Osteoblast (primary cell): ENCODE data around the gene FGF14. TPM values are rescaled to one million over a fixed set of nuclear protein-coding genes. Genes with fewer than 3 reads are reported as not detected.

Experiments
- DNase-seq: peaks from one replicate; pipeline ENCODE4 v3.0.0; 2011; ENCODE audit warnings: low spot score, mixed read lengths; ENCODE audit not compliant: insufficient read length; ENCODE audit errors: missing footprints
- H2AFZ ChIP-seq: 2 replicates; pipeline ENCODE4 v1.6.0; 2011; ENCODE audit warnings: mild to moderate bottlenecking, low read length
- H3K27ac ChIP-seq: 2 replicates; pipeline ENCODE4 v1.5.1; 2011; ENCODE audit warnings: mild to moderate bottlenecking, low read depth, low read length, moderate library complexity
- H3K27me3 ChIP-seq: 2 replicates; pipeline ENCODE4 v1.6.0; 2012; ENCODE audit warnings: mild to moderate bottlenecking, control low read depth, inconsistent platforms, low read length, moderate library complexity; ENCODE audit not compliant: insufficient read depth
- H3K36me3 ChIP-seq: 2 replicates; pipeline ENCODE4 v1.5.1; 2011; ENCODE audit warnings: mild to moderate bottlenecking, low read length, control low read depth, moderate library complexity; ENCODE audit not compliant: insufficient read depth
- H3K4me1 ChIP-seq: 2 replicates; pipeline ENCODE4 v1.5.1; 2011; ENCODE audit warnings: mild to moderate bottlenecking, low read length, control low read depth, moderate library complexity; ENCODE audit not compliant: insufficient read depth
- H3K4me2 ChIP-seq: 2 replicates; pipeline ENCODE4 v1.6.0; 2011; ENCODE audit warnings: mild to moderate bottlenecking, low read length; ENCODE audit not compliant: insufficient read depth
- H3K4me3 ChIP-seq: fragments of 200-600 bp; sonication (generic); 3 replicates; pipeline ENCODE4 v1.5.1; 2012; ENCODE audit warnings: mild to moderate bottlenecking, low read length, inconsistent platforms; ENCODE audit not compliant: insufficient read depth
- H3K79me2 ChIP-seq: 2 replicates; pipeline ENCODE4 v1.6.0; 2012; ENCODE audit warnings: mild to moderate bottlenecking, low read length, control low read depth, inconsistent platforms; ENCODE audit not compliant: insufficient read depth
- H3K9me3 ChIP-seq: 2 replicates; pipeline ENCODE4 v1.5.1; 2011; ENCODE audit warnings: low read depth, low read length, control low read depth
- H4K20me1 ChIP-seq: 2 replicates; pipeline ENCODE4 v1.6.0; 2012; ENCODE audit warnings: mild to moderate bottlenecking, low read length, control low read depth; ENCODE audit not compliant: insufficient read depth
- CTCF ChIP-seq: IDR thresholded peaks from 2 replicates; pipeline ENCODE4 v1.5.1; 2011; ENCODE audit warnings: mild to moderate bottlenecking, low read depth, low read length, moderate library complexity; ENCODE audit errors: extremely low read depth
- total RNA-seq: library from RNA; depleted of rRNA; stranded (reverse); fragments of >200 nt; gene quantifications from 2 replicates; pipeline ENCODE4 v1.2.3, GENCODE V29; 2012

FGF14 gene
- total RNA-seq, 1 donor: under 0.01 TPM

GRCh38 chr13:102182170-102182569 lies 219.7 kb downstream of the FGF14 start:
- H3K27ac ChIP-seq: no peak overlapping the region
- H3K4me1 ChIP-seq: no peaks in the 10 kb centered on the region
- no peaks in the 10 kb centered on the region for H3K27me3 ChIP-seq
- no peak for DNase-seq
- no peak overlapping the region for H3K4me2 ChIP-seq
- H3K9me3 ChIP-seq: no peaks in the 10 kb centered on the region
- H2AFZ ChIP-seq: no peak overlapping the region
- H3K79me2 ChIP-seq: no peaks in the 10 kb centered on the region
- no peaks in the 10 kb centered on the region for H3K36me3 ChIP-seq
- H3K4me3 ChIP-seq: no peak overlapping the region
- no peaks in the 10 kb centered on the region for H4K20me1 ChIP-seq
- no peak for TF ChIP-seq CTCF

DNA sequence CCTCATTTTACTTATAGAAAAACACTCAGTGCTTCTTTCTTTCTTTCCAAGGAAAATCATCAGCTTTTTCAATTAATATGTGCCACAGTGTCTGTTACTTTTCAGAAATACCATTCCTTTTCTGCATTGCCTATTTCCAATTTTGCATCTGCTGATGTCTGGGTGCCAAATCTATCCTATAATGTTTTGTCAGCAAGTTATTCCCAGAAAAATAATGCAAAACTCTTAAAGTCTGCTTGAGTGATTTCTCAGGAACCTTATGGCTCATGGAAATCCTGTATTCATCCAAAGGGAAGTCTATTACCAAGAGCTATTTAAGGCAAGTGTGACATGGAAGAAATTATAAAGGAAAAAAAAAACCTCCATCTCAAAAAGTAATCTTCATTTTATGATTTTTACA lies 224.4 kb downstream of the FGF14 start:
- Histone ChIP-seq H3K27ac (no peak overlapping the region), H3K4me3 (no peak overlapping the region), H3K36me3 (no peaks in the 10 kb centered on the region), H3K4me2 (no peak overlapping the region), H3K27me3 (no peaks in the 10 kb centered on the region), H3K4me1 (no peaks in the 10 kb centered on the region), H3K9me3 (no peaks in the 10 kb centered on the region), H2AFZ (no peak overlapping the region), H3K79me2 (no peaks in the 10 kb centered on the region), H4K20me1 (no peaks in the 10 kb centered on the region)
- DNase-seq: no peak
- TF ChIP-seq CTCF: no peak

- no peak overlapping the region for H3K4me2 ChIP-seq
- H3K4me3 ChIP-seq: no peak overlapping the region
- H3K79me2 ChIP-seq: no peaks in the 10 kb centered on the region
- no peak overlapping the region for H3K27ac ChIP-seq
- DNase-seq: no peak
- no peaks in the 10 kb centered on the region for H3K27me3 ChIP-seq
- no peaks in the 10 kb centered on the region for H3K4me1 ChIP-seq
- no peaks in the 10 kb centered on the region for H4K20me1 ChIP-seq
- TF ChIP-seq CTCF: no peak
- H3K36me3 ChIP-seq: no peaks in the 10 kb centered on the region
- H3K9me3 ChIP-seq: no peaks in the 10 kb centered on the region
- no peak overlapping the region for H2AFZ ChIP-seq
These were observed 225.0 kb downstream of the FGF14 start for GRCh38 chr13:102176846-102177245.

DNA sequence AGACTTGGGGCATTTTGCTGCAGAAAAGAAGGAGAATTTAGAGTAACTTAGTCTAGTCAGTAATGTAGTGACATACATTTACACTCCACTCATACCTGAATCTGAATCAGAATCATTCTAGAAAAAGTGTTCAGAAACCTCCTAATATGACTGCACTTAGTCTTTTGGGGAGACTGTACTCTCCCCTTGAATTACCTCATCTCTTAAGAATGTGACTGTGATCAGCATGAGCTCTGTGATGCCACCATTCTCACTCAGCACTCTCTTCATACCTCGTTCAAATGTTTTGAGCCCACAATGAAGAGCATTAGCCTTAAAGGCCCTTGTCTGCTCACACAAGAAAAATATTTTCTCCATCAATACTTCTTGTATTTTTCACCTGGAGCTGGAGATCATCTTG lies 229.4 kb downstream of the FGF14 start:
- no peak overlapping the region for H3K27ac ChIP-seq
- no peak overlapping the region for H2AFZ ChIP-seq
- H3K4me3 ChIP-seq: no peak overlapping the region
- no peak for TF ChIP-seq CTCF
- no peaks in the 10 kb centered on the region for H3K4me1 ChIP-seq
- H3K79me2 ChIP-seq: no peaks in the 10 kb centered on the region
- H4K20me1 ChIP-seq: no peaks in the 10 kb centered on the region
- DNase-seq: no peak
- no peaks in the 10 kb centered on the region for H3K36me3 ChIP-seq
- H3K9me3 ChIP-seq: no peaks in the 10 kb centered on the region
- H3K27me3 ChIP-seq: no peaks in the 10 kb centered on the region
- no peak overlapping the region for H3K4me2 ChIP-seq
